IPS-18c (cell line): ENCODE measurements around the gene ADNP2.

Source experiments
- H3K4me3 ChIP-seq: 2 replicates; pipeline ENCODE4 v1.7.0; 2013; ENCODE audit warnings: low read depth, mild to moderate bottlenecking, low read length, moderate library complexity; ENCODE audit not compliant: insufficient read depth
- H3K9me3 ChIP-seq: one replicate; pipeline ENCODE4 v1.6.1; 2013; ENCODE audit warnings: mild to moderate bottlenecking, low read length, moderate library complexity; ENCODE audit not compliant: control insufficient read depth, insufficient read depth

The ADNP2 gene

GRCh38 chr18:80177128-80177527, 68.1 kb downstream of the ADNP2 start:
- H3K9me3 ChIP-seq = no peaks in the 10 kb centered on the region
- no peak overlapping the region for H3K4me3 ChIP-seq

GRCh38 chr18:80178935-80179818, 70.1 kb downstream of the ADNP2 start:
- Histone ChIP-seq H3K9me3 (no peaks in the 10 kb centered on the region), H3K4me3 (no peak overlapping the region)

- no peak overlapping the region for H3K4me3 ChIP-seq
- no peaks in the 10 kb centered on the region for H3K9me3 ChIP-seq
These were observed 70.9 kb downstream of the ADNP2 start for GRCh38 chr18:80179857-80180558.

DNA sequence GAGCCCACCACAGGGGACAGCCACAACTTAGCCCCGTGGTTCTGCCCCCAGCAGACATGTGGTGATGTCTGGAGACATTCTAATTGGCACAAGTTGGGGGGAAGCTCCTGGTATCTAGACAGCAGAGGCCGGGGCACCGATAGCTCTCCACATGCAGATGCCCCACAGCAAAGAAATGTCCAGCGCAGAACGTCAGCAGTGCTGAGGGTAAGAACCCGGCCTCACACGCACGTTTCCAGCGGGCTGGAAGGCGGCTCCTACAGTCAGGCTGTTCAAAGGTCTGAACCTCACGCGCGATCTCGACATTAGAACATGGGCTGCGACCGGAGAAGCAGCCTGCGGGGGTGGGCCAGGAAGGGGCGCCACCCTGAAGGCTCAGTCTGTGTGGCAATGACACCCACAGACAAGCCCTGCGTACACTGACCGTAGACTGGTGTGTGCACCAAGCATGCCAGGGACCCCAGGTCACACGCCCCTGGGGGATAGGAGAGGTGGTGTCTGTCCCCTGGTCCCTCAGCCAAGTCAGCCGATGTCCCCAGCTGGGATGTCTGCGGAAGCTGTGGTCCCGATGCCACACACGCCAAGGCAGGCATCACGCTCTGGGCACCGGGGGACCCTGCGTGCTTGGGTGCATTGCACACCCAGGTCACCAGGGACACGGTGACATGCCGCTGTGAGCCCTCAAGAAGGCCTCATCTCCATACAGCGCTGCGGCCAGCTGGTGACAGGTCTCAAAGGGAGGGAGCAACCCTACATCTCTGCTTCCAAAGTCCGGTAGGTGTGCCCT, 71.9 kb downstream of the ADNP2 start:
- H3K4me3 ChIP-seq = no peak overlapping the region
- no peaks in the 10 kb centered on the region for H3K9me3 ChIP-seq

DNA sequence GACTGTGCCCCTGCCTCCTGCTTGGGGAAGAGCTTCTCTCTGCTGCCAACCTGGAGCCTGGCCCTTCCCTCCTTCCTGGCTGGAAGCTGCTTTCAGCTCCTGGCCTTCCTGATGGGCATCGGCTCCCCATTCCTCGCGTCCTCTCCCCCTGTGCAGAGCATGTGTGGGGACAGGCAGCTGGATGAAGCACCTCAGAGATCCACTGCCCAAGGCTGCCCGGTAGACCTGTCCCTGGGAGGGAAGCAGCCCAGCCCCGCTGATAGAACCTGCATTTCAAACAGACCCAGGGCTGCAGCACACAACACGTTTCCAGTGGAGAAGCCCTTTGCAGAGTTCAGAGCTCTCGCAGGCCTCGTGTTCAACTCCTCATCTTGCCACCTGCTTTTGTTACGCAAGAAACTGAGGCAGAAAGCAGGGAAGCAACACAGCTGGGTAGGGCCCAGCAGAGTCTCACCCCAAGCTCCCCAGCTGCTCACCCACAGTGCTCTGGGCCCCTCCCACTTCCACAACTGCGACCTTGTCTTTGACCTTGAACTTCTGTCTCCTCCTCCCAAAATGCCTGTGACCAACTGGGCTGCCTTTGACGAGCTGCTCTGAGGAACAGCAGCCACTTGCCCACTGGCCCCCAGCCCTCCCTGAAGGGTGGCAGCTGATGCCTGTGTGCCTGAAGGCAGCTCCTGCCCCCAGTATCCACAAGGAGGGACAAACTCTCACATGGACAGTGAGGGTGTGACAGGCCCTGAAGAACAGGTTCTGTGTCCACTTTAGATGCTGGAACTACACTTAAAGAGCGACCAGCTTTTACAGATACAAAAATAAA, 72.8 kb downstream of the ADNP2 start:
- no peak overlapping the region for H3K4me3 ChIP-seq
- H3K9me3 ChIP-seq = no peaks in the 10 kb centered on the region

DNA sequence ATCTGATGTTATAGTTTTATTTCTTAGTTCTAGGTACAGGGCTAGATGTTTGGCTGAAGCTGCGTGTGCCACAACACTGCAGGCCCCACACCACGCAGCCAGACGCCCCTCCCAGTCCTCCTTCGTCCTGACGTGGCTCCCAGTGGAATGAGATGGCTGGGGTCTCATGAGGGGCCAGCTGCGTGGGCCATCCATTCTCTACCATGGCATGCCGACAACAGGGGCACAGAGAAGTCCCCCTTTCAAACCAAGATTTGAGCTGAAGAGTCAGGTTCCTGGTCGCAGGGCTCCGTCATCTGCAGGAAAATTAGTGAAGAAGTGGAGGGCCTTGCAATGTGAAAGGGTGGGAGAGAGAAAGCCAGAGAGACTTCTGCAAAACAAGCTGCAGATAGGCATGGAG, 73.8 kb downstream of the ADNP2 start:
- no peak overlapping the region for H3K4me3 ChIP-seq
- no peaks in the 10 kb centered on the region for H3K9me3 ChIP-seq

- H3K4me3 ChIP-seq = no peak overlapping the region
These were observed 74.4 kb downstream of the ADNP2 start for GRCh38 chr18:80183273-80184050.

DNA sequence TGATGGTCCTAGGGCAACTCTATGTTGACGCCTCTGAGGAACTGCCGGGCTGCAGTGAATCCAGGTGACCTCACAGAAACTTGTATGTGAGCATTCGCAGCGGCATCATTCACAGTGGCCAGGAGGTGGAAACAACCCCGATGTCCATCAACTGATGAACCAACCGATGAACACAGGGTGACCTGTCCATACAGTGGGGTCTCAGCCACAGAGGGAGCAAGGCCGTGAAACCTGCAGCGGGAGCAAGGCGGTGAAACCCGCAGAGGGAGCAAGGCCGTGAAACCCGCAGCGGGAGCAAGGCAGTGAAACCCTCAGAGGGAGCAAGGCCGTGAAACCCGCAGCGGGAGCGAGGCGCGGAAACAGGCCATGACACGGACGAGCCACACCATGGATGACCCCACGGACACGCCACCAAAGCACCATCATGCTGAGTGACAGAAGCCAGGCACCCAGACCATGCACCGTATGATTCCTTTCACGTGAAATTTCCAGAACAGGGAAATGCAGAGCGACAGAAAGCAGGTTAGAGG, 75.2 kb downstream of the ADNP2 start:
- H3K9me3 ChIP-seq = peaks cover 2% of the 10 kb centered on the region
- no peak overlapping the region for H3K4me3 ChIP-seq

More at GRCh38 chr18:80183273-80184050, 74.4 kb downstream of the ADNP2 start:
- no peaks in the 10 kb centered on the region for H3K9me3 ChIP-seq

DNA sequence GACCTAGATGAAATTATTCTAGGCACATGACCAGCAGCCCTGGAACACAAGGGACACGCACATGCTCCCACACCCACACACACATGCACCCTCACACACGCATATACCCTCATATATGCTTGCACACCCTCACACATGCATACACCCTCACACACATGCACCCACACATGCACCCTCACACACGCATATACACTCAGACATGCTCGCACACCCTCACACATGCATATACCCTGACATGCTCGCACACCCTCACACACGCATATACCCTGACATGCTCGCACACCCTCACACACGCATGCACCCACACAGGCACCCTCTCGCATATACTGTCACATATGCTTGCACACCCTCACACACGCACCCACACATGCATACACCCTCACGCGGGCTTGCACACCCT, 76.5 kb downstream of the ADNP2 start:
- Histone ChIP-seq H3K9me3 (peaks cover 2% of the 10 kb centered on the region), H3K4me3 (no peak overlapping the region)

GRCh38 chr18:80187956-80188642, 79.0 kb downstream of the ADNP2 start:
- Histone ChIP-seq H3K4me3 (no peak overlapping the region), H3K9me3 (peaks cover 2% of the 10 kb centered on the region)

DNA sequence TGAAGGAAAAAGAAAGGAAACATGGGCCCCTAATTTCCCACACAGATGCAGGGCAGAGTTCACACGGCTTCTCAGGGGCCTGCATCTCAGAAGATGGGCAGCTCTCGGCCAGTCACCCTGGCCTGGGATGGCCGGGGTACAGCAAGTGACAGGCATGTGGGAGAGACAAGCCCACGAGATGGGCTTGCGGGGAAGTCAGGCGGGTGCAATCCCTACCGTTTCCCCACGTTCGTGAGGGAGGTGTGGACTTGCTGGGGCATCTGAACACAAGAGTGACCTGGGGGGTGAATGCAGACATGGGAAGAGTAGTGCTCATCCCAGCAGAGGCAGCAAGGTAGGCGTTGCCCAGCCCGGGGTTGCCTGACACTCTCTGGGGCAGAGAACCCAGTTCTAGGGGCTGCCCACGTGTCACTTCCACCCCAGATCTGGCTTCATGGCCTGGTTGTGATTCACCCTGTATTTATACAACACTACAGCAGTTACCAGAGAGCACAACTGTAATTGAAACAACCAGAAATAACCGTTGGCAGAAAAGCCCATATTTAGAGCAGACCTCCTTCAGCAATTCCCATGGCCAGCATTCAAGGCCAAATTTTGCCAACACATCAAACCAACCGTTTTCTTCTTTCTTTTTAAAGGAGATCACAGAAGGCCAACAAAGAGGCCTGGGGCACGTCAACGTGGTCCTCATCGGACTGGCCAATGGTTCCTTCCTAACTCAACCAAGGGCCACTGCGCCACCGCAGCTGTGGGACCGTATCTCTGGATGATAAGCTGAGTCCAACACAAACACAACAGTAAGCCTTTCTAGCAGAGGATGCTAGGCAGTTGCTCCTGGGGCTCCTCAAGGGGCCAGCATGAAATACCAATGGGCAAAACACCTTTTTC, 79.8 kb downstream of the ADNP2 start:
- no peak overlapping the region for H3K4me3 ChIP-seq
- peaks cover 2% of the 10 kb centered on the region for H3K9me3 ChIP-seq

DNA sequence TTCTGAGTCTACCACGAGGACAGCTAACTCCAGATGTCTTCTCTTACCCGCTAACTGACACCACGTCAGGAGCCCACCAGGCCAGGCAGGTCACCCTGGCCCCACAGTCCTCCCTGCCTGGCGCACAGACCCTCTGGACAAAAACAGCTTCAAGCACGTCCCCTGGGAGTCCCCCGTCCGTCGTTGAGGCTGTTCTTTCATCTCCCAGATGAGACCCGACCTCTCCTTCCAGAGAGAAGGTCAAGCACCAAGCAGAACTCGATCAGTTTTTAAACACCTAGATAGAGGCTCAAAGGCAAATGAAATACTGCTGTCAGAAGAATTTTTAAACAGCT, 80.4 kb downstream of the ADNP2 start:
- Histone ChIP-seq H3K9me3 (peaks cover 2% of the 10 kb centered on the region), H3K4me3 (no peak overlapping the region)
